H9 (cell line): ENCODE data around the gene PCNX2. TPM values are rescaled to one million over a fixed set of nuclear protein-coding genes. Genes with fewer than 3 reads are reported as not detected.

Experiments
- DNase-seq: peaks from one replicate; pipeline ENCODE4 v3.0.0-alpha.2; 2017
- H2AFZ ChIP-seq: one replicate; pipeline ENCODE4 v1.6.1; 2013; ENCODE audit warnings: mild to moderate bottlenecking, low read length, control low read depth, moderate library complexity
- H2AK5ac ChIP-seq: 2 replicates; pipeline ENCODE4 v1.6.1; 2013; ENCODE audit warnings: low read length, control low read depth, mixed read lengths; ENCODE audit not compliant: insufficient read length
- H2BK120ac ChIP-seq: one replicate; pipeline ENCODE4 v1.6.1; 2013; ENCODE audit warnings: low read depth, mild to moderate bottlenecking, low read length, control low read depth, inconsistent platforms; ENCODE audit not compliant: poor library complexity, severe bottlenecking
- H2BK12ac ChIP-seq: 2 replicates; pipeline ENCODE4 v1.6.1; 2013; ENCODE audit warnings: low read length, control low read depth, mixed read lengths, low read depth; ENCODE audit not compliant: insufficient read length
- H2BK15ac ChIP-seq: 2 replicates; pipeline ENCODE4 v1.6.1; 2013; ENCODE audit warnings: low read depth, low read length, control low read depth
- H2BK20ac ChIP-seq: one replicate; pipeline ENCODE4 v1.6.1; 2013; ENCODE audit warnings: low read depth, mild to moderate bottlenecking, low read length, control low read depth, inconsistent platforms; ENCODE audit not compliant: poor library complexity, severe bottlenecking
- H2BK5ac ChIP-seq: 2 replicates; pipeline ENCODE4 v1.6.1; 2013; ENCODE audit warnings: low read length, control low read depth, mixed read lengths; ENCODE audit not compliant: insufficient read length
- H3K14ac ChIP-seq: 2 replicates; pipeline ENCODE4 v1.6.1; 2013; ENCODE audit warnings: low read length, control low read depth; ENCODE audit not compliant: insufficient read depth
- H3K18ac ChIP-seq: 2 replicates; pipeline ENCODE4 v1.6.1; 2013; ENCODE audit warnings: low read depth, mild to moderate bottlenecking, mixed read lengths, low read length, control low read depth; ENCODE audit not compliant: insufficient read length
- H3K23ac ChIP-seq: 2 replicates; pipeline ENCODE4 v1.6.1; 2013; ENCODE audit warnings: low read length, control low read depth, mixed read lengths, low read depth; ENCODE audit not compliant: insufficient read length
- H3K23me2 ChIP-seq: 2 replicates; pipeline ENCODE4 v1.6.1; 2013; ENCODE audit warnings: low read depth, mild to moderate bottlenecking, mixed read lengths, low read length, control low read depth; ENCODE audit not compliant: insufficient read length, poor library complexity, severe bottlenecking
- H3K27ac ChIP-seq: 2 replicates; pipeline ENCODE4 v1.5.1; 2013; ENCODE audit warnings: low read length, control low read depth, mixed read lengths, low read depth; ENCODE audit not compliant: insufficient read length
- H3K27me3 ChIP-seq: 2 replicates; pipeline ENCODE4 v1.6.1; 2013; ENCODE audit warnings: low read length, control low read depth, inconsistent platforms; ENCODE audit not compliant: insufficient read depth
- H3K4ac ChIP-seq: 2 replicates; pipeline ENCODE4 v1.6.1; 2013; ENCODE audit warnings: low read depth, mild to moderate bottlenecking, control low read depth, inconsistent platforms, low read length, moderate library complexity
- H3K4me1 ChIP-seq: 2 replicates; pipeline ENCODE4 v1.6.1; 2013; ENCODE audit warnings: low read length, control low read depth, inconsistent platforms; ENCODE audit not compliant: insufficient read depth
- H3K4me2 ChIP-seq: 2 replicates; pipeline ENCODE4 v1.6.1; 2013; ENCODE audit warnings: low read length, control low read depth, mixed read lengths; ENCODE audit not compliant: insufficient read length, insufficient read depth
- H3K56ac ChIP-seq: 2 replicates; pipeline ENCODE4 v1.6.1; 2013; ENCODE audit warnings: low read depth, mild to moderate bottlenecking, mixed read lengths, low read length, control low read depth; ENCODE audit not compliant: insufficient read length
- H3K79me1 ChIP-seq: 2 replicates; pipeline ENCODE4 v1.6.1; 2013; ENCODE audit warnings: low read depth, mild to moderate bottlenecking, moderate library complexity, low read length, control low read depth, inconsistent platforms; ENCODE audit not compliant: insufficient read depth, poor library complexity, severe bottlenecking
- H3K79me2 ChIP-seq: 2 replicates; pipeline ENCODE4 v1.6.1; 2013; ENCODE audit warnings: low read length, control low read depth, inconsistent platforms; ENCODE audit not compliant: insufficient read depth
- H3K9ac ChIP-seq: 2 replicates; pipeline ENCODE4 v1.6.1; 2013; ENCODE audit warnings: low read length, control low read depth, mixed read lengths; ENCODE audit not compliant: insufficient read length; ENCODE audit errors: extremely low read depth
- H3K9me3 ChIP-seq: one replicate; pipeline ENCODE4 v1.6.1; 2013; ENCODE audit warnings: low read depth, low read length, inconsistent platforms; ENCODE audit not compliant: control insufficient read depth
- H3T11ph ChIP-seq: one replicate; pipeline ENCODE4 v1.6.1; 2013; ENCODE audit warnings: mild to moderate bottlenecking, low read length, control low read depth, inconsistent platforms
- H4K20me1 ChIP-seq: one replicate; pipeline ENCODE4 v1.6.1; 2013; ENCODE audit not compliant: control insufficient read depth, insufficient read length, insufficient read depth
- H4K5ac ChIP-seq: 2 replicates; pipeline ENCODE4 v1.6.1; 2013; ENCODE audit warnings: low read depth, mild to moderate bottlenecking, mixed read lengths, low read length, control low read depth; ENCODE audit not compliant: insufficient read length
- H4K8ac ChIP-seq: replicated peaks from 2 replicates; pipeline ENCODE4 v1.6.1; 2013; ENCODE audit warnings: low read length, control low read depth, mixed read lengths, low read depth; ENCODE audit not compliant: insufficient read length
- H4K91ac ChIP-seq: 2 replicates; pipeline ENCODE4 v1.6.1; 2013; ENCODE audit warnings: low read depth, mild to moderate bottlenecking, moderate library complexity, mixed read lengths, low read length, control low read depth; ENCODE audit not compliant: insufficient read length
- H3K27ac Mint-ChIP-seq, 3 experiments: 2 replicates in 2 of 3; 3 replicates in 1 of 3; pipeline ENCODE4 v1.8.0; 2020 to 2021; ENCODE audit warnings: mixed read lengths in 3 of 3, mild to moderate bottlenecking in 1 of 3, moderate library complexity in 1 of 3
- H3K27me3 Mint-ChIP-seq: 2 replicates; pipeline ENCODE4 v1.8.0; 2021; ENCODE audit warnings: low read depth, mild to moderate bottlenecking, moderate library complexity, mixed read lengths
- H3K36me3 Mint-ChIP-seq, 3 experiments: 2 replicates in 2 of 3; 3 replicates in 1 of 3; pipeline ENCODE4 v1.8.0; 2020 to 2021; ENCODE audit warnings: low read depth in 3 of 3, mixed read lengths in 3 of 3; ENCODE audit not compliant: insufficient read depth in 1 of 3
- H3K4me1 Mint-ChIP-seq, 2 experiments: 2 replicates each; pipeline ENCODE4 v1.8.0; 2020; ENCODE audit warnings: mixed read lengths in 2 of 2
- H3K4me3 Mint-ChIP-seq, 2 experiments: 2 replicates in 1 of 2; 3 replicates in 1 of 2; pipeline ENCODE4 v1.8.0; 2020 to 2021; ENCODE audit warnings: mild to moderate bottlenecking in 2 of 2, mixed read lengths in 2 of 2, moderate library complexity in 1 of 2
- H3K9me3 Mint-ChIP-seq, 2 experiments: 2 replicates in 1 of 2; 3 replicates in 1 of 2; pipeline ENCODE4 v1.8.0; 2020; ENCODE audit warnings: mild to moderate bottlenecking in 2 of 2, mixed read lengths in 2 of 2, moderate library complexity in 1 of 2
- WGBS: extraction: QIAGEN DNeasy Blood & Tissue Kit; methylation state at CpG from one replicate; pipeline ENCODE4 v1.1.7; 2013; ENCODE audit warnings: missing lambda C conversion rate, low lambda C conversion rate, mixed read lengths; ENCODE audit not compliant: insufficient read length; ENCODE audit errors: extremely low coverage; 5-methylcytosine and 5-hydroxymethylcytosine counted together
- total RNA-seq: library from RNA; stranded (reverse); gene quantifications from 2 replicates; pipeline ENCODE4 v1.2.1, GENCODE V29; 2021
- TF ChIP-seq, protein P1 (sequence below): fragments of 200-600 bp; sonication (generic); conservative IDR thresholded peaks from 3 replicates; pipeline ENCODE4 v1.8.0; 2021; ENCODE audit warnings: antibody characterized with exemption, mild to moderate bottlenecking

The PCNX2 gene
- total RNA-seq, 1 experiment from 2014 or later, result 45.1 TPM

DNA sequence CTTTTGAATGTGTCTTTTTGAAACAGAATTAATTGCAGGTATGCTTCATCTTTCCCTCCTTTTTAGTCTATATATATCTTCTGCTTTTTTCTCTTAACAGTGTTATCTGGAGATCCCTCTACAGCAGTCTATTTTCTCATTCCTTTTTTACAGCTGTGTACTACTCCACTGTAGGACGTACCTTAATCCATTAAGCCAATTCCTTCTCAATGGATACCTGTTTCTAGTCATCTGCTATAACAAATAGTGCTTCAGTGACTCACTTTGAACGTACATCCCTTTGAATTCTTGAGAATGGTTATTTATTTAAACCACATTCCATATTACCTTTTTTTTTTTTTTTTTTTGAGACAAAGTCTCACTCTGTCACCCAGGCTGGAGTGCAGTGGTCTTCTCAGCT, 15.6 kb downstream of the PCNX2 start:
- Histone ChIP-seq H3K4ac (no peak overlapping the region), H2BK20ac (no peak overlapping the region), H3K56ac (no peak overlapping the region), H2BK120ac (no peak overlapping the region), H2BK5ac (no peak overlapping the region), H3K27me3 (no peaks in the 10 kb centered on the region), H4K91ac (no peak overlapping the region), H2BK12ac (no peak overlapping the region), H3K23me2 (no peaks in the 10 kb centered on the region), H3K79me1 (peaks cover 9% of the 10 kb centered on the region), H3K18ac (no peak overlapping the region), H4K8ac (no peak overlapping the region), H4K5ac (no peak overlapping the region), H3K9me3 (no peaks in the 10 kb centered on the region), H3K23ac (no peak overlapping the region), H3K27ac (no peak overlapping the region), H4K20me1 (no peaks in the 10 kb centered on the region), H2AFZ (no peak overlapping the region), H2AK5ac (no peak overlapping the region), H3K9ac (no peak overlapping the region), H3K4me1 (peaks cover 9% of the 10 kb centered on the region; the same call in 1 of the 2 replicates), H3K4me2 (no peak overlapping the region), H3K14ac (no peak overlapping the region), H2BK15ac (no peak overlapping the region), H3T11ph (no peak overlapping the region), H3K79me2 (peaks cover 46% of the 10 kb centered on the region)
- no CpG with 5 or more reads among the region's 2 CpGs for WGBS
- peaks cover 20 to 32% of the 10 kb centered on the region in 2 experiments for H3K4me1 Mint-ChIP-seq
- H3K9me3 Mint-ChIP-seq, result no peaks in the 10 kb centered on the region
- no peak overlapping the region for H3K4me3 Mint-ChIP-seq
- H3K27ac Mint-ChIP-seq, result no peak overlapping the region
- TF ChIP-seq, protein P1, sequence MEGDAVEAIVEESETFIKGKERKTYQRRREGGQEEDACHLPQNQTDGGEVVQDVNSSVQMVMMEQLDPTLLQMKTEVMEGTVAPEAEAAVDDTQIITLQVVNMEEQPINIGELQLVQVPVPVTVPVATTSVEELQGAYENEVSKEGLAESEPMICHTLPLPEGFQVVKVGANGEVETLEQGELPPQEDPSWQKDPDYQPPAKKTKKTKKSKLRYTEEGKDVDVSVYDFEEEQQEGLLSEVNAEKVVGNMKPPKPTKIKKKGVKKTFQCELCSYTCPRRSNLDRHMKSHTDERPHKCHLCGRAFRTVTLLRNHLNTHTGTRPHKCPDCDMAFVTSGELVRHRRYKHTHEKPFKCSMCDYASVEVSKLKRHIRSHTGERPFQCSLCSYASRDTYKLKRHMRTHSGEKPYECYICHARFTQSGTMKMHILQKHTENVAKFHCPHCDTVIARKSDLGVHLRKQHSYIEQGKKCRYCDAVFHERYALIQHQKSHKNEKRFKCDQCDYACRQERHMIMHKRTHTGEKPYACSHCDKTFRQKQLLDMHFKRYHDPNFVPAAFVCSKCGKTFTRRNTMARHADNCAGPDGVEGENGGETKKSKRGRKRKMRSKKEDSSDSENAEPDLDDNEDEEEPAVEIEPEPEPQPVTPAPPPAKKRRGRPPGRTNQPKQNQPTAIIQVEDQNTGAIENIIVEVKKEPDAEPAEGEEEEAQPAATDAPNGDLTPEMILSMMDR, result no peak
- peaks cover 10 to 24% (median 18%) of the 10 kb centered on the region in 3 experiments; a peak in 6 of 7 replicates for H3K36me3 Mint-ChIP-seq
- no peak for DNase-seq
- H3K27me3 Mint-ChIP-seq, result no peaks in the 10 kb centered on the region
